GM12891 (cell line): ENCODE results near the gene ADAMTS17.

Experiments
- POLR2A ChIP-seq: IDR thresholded peaks from 2 replicates; pipeline ENCODE4 v1.6.1; 2011; ENCODE audit warnings: low read depth, low read length, control low read depth
- POLR2AphosphoS5 ChIP-seq: IDR thresholded peaks from 2 replicates; pipeline ENCODE4 v1.6.1; 2011; ENCODE audit warnings: low read depth, low read length, control low read depth
- POU2F2 ChIP-seq: IDR thresholded peaks from 2 replicates; pipeline ENCODE4 v1.6.1; 2011; ENCODE audit warnings: low read depth, mild to moderate bottlenecking, control low read depth, low read length, moderate library complexity
- TAF1 ChIP-seq: IDR thresholded peaks from 2 replicates; pipeline ENCODE4 v1.6.1; 2011; ENCODE audit warnings: low read depth, low read length, control low read depth

GRCh38 chr15:100001405-100001804 lies 340.4 kb downstream of the ADAMTS17 start:
- TF ChIP-seq POLR2A (no peak), POLR2AphosphoS5 (no peak), POU2F2 (no peak), TAF1 (no peak)
